ENCODE measurements around the gene COPA. TPM values are rescaled to one million over a fixed set of nuclear protein-coding genes. Genes with fewer than 3 reads are reported as not detected.

The COPA gene
- total and polyA plus RNA-seq, 10 of the 15 experiments (the other 5 are each of a cell fraction or from before 2014, with no cell fraction given), result 53.7 to 180 (median 123) TPM

DNA sequence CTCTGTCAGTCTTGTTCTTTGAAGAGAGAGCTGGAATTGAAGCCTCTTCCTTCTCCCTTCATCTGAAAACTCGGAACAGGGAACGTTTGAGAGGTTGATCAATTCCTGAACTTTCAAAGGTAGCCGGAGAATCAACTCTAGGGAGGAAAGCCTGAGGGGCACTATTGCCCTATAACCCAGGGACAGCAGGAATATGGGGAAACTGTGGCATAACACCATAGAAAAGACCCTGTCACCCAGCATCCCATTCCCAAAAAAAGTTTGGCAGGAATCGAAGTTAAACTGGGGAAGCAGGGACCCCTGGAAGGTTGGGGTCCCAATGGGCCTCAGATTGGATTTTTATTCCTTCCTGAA lies 18.7 kb upstream of the COPA start:
- H3K27me3 ChIP-seq (replicated peaks in 1 of 2; ENCODE audit: control insufficient read depth in 2 of 2, insufficient read depth in 2 of 2, low read length in 1 of 2), result no peaks in the 10 kb centered on the region
- no peaks in the 10 kb centered on the region for H3K79me2 ChIP-seq (ENCODE audit: control insufficient read depth, insufficient read depth, low read length)
- SMC1A ChIA-PET (ENCODE audit: uncharacterized antibody, unreplicated experiment), result interaction anchor here (0.6 kb wide), 1 partner anchor 11 kb away, joined by 3 read pairs; no protein-coding TSS in a partner anchor
- no peak overlapping the region for H3K4me3 ChIP-seq
- no peak for ATAC-seq
- in situ Hi-C loops (cut with MboI) (no loop called here), intact Hi-C loops (cut with micrococcal nuclease; ENCODE audit: unreplicated experiment) (no loop called here)
- RAD21 ChIA-PET (ENCODE audit: unreplicated experiment), result no interaction called here
- H3K4me1 ChIP-seq (ENCODE audit: control insufficient read depth, insufficient read depth, low read length), result no peaks in the 10 kb centered on the region
- H3K27ac ChIP-seq (ENCODE audit: control insufficient read depth, insufficient read depth), result no peak overlapping the region
- TF ChIP-seq MEF2A (IDR thresholded peaks at IDR 0.05; ENCODE audit: insufficient read depth, low read depth, low read length), result no peak
- no peak for TF ChIP-seq SPI1 (IDR thresholded peaks at IDR 0.05; ENCODE audit: borderline replicate concordance, insufficient read depth, low read depth, low read length)
- no peak for TF ChIP-seq BCL11A (IDR thresholded peaks at IDR 0.05; ENCODE audit: low read depth, low read length)
- TF ChIP-seq, protein P1, sequence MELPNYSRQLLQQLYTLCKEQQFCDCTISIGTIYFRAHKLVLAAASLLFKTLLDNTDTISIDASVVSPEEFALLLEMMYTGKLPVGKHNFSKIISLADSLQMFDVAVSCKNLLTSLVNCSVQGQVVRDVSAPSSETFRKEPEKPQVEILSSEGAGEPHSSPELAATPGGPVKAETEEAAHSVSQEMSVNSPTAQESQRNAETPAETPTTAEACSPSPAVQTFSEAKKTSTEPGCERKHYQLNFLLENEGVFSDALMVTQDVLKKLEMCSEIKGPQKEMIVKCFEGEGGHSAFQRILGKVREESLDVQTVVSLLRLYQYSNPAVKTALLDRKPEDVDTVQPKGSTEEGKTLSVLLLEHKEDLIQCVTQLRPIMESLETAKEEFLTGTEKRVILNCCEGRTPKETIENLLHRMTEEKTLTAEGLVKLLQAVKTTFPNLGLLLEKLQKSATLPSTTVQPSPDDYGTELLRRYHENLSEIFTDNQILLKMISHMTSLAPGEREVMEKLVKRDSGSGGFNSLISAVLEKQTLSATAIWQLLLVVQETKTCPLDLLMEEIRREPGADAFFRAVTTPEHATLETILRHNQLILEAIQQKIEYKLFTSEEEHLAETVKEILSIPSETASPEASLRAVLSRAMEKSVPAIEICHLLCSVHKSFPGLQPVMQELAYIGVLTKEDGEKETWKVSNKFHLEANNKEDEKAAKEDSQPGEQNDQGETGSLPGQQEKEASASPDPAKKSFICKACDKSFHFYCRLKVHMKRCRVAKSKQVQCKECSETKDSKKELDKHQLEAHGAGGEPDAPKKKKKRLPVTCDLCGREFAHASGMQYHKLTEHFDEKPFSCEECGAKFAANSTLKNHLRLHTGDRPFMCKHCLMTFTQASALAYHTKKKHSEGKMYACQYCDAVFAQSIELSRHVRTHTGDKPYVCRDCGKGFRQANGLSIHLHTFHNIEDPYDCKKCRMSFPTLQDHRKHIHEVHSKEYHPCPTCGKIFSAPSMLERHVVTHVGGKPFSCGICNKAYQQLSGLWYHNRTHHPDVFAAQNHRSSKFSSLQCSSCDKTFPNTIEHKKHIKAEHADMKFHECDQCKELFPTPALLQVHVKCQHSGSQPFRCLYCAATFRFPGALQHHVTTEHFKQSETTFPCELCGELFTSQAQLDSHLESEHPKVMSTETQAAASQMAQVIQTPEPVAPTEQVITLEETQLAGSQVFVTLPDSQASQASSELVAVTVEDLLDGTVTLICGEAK (IDR thresholded peaks at IDR 0.05; ENCODE audit: borderline replicate concordance), result no peak
- no peak for TF ChIP-seq EZH2 (IDR thresholded peaks at IDR 0.05; ENCODE audit: borderline replicate concordance, control insufficient read depth, low read depth, low read length)
- no peak overlapping the region for H3K4me2 ChIP-seq (ENCODE audit: control insufficient read depth, insufficient read depth)
- peaks cover 8 to 18% of the 10 kb centered on the region in 2 experiments for H3K36me3 ChIP-seq (ENCODE audit: control insufficient read depth in 2 of 2, insufficient read depth in 2 of 2, low read length in 1 of 2)
- no peaks in the 10 kb centered on the region for H3K9me3 ChIP-seq (replicated peaks; ENCODE audit: control insufficient read depth, insufficient read depth, low read length)
- no peak overlapping the region for H3K9ac ChIP-seq (ENCODE audit: control insufficient read depth, insufficient read depth, low read length)
- BruUV-seq (replicated peaks), result no TSS peak
- 84% methylated on average over 4 of the region's 4 CpGs for WGBS (ENCODE audit: insufficient coverage, insufficient replicate concordance, low lambda C conversion rate, missing lambda C conversion rate)
- CTCF ChIA-PET, result interaction anchor here (1.0 to 5.5 kb wide), 6 partner anchors 11 to 283 kb away, joined by 3 to 45 read pairs (median 5); no protein-coding TSS in a partner anchor
- POLR2A ChIA-PET, result no interaction called here
- H2AFZ ChIP-seq (ENCODE audit: control insufficient read depth, low read depth, low read length), result no peak overlapping the region
- H4K20me1 ChIP-seq (ENCODE audit: control insufficient read depth, insufficient read depth), result no peaks in the 10 kb centered on the region
- DNase-seq (ENCODE audit: low read depth, low spot score), result no peak
- FAIRE-seq, result no peak

All from GM12878 (cell line).